HCT116 (cell line): ENCODE data around the gene EXOSC7.

Experiments
- CEBPB ChIP-seq: IDR thresholded peaks from 2 replicates; pipeline ENCODE4 v1.6.1; 2012; ENCODE audit warnings: low read depth
- EGR1 ChIP-seq: IDR thresholded peaks from 2 replicates; pipeline ENCODE4 v1.6.1; 2012; ENCODE audit warnings: low read depth
- ELF1 ChIP-seq: IDR thresholded peaks from 2 replicates; pipeline ENCODE4 v1.6.1; 2012; ENCODE audit warnings: low read depth, borderline replicate concordance
- EZH2 ChIP-seq: fragments of 200-600 bp; sonication (generic); IDR thresholded peaks from 2 replicates; pipeline ENCODE4 v1.6.1; 2017; ENCODE audit warnings: antibody characterized with exemption, mixed run types
- EZH2phosphoT487 ChIP-seq: fragments of 200-600 bp; IDR thresholded peaks from 2 replicates; pipeline ENCODE4 v1.6.1; 2018; ENCODE audit warnings: antibody characterized with exemption, borderline replicate concordance
- JUND ChIP-seq: IDR thresholded peaks from 2 replicates; pipeline ENCODE4 v1.6.1; 2012
- POLR2A ChIP-seq: IDR thresholded peaks from 2 replicates; pipeline ENCODE4 v1.7.0; 2011; ENCODE audit warnings: borderline replicate concordance; ENCODE audit not compliant: insufficient read depth, insufficient read length; ENCODE audit errors: extremely low read depth
- POLR2AphosphoS5 ChIP-seq: IDR thresholded peaks from 2 replicates; pipeline ENCODE4 v1.6.1; 2011; ENCODE audit warnings: mild to moderate bottlenecking, low read depth, low read length, moderate library complexity
- TCF7L2 ChIP-seq: IDR thresholded peaks from 2 replicates; pipeline ENCODE4 v1.7.0; 2011; ENCODE audit warnings: borderline replicate concordance, inconsistent platforms; ENCODE audit not compliant: insufficient read depth, insufficient read length; ENCODE audit errors: extremely low read depth
- ZBTB33 ChIP-seq: IDR thresholded peaks from 2 replicates; pipeline ENCODE4 v1.6.1; 2011; ENCODE audit warnings: mild to moderate bottlenecking, low read length, moderate library complexity; ENCODE audit not compliant: insufficient replicate concordance; ENCODE audit errors: extremely low read depth
- ZNF274 ChIP-seq: fragments of 200-500 bp; sonication (Bioruptor generic); IDR thresholded peaks from 2 replicates; pipeline ENCODE4 v1.6.1; 2014; ENCODE audit warnings: mild to moderate bottlenecking, low read depth, low read length, inconsistent platforms
- TF ChIP-seq, protein P1 (sequence below), 3 experiments: fragments of 200-600 bp in 1 of 3; sonication (generic) in 1 of 3; IDR thresholded peaks in 2 of 3; conservative IDR thresholded peaks in 1 of 3; 2 replicates each; pipeline ENCODE4 v1.5.1; 2012 to 2017; ENCODE audit warnings: low read depth in 2 of 3, low read length in 2 of 3, antibody characterized with exemption in 1 of 3, borderline replicate concordance in 1 of 3, control low read depth in 1 of 3, mild to moderate bottlenecking in 1 of 3, mixed read lengths in 1 of 3, mixed run types in 1 of 3, moderate library complexity in 1 of 3; ENCODE audit not compliant: insufficient read depth in 1 of 3

GRCh38 chr3:44966795-44967278 lies 9.2 kb upstream of the EXOSC7 start:
- TF ChIP-seq, protein P1, sequence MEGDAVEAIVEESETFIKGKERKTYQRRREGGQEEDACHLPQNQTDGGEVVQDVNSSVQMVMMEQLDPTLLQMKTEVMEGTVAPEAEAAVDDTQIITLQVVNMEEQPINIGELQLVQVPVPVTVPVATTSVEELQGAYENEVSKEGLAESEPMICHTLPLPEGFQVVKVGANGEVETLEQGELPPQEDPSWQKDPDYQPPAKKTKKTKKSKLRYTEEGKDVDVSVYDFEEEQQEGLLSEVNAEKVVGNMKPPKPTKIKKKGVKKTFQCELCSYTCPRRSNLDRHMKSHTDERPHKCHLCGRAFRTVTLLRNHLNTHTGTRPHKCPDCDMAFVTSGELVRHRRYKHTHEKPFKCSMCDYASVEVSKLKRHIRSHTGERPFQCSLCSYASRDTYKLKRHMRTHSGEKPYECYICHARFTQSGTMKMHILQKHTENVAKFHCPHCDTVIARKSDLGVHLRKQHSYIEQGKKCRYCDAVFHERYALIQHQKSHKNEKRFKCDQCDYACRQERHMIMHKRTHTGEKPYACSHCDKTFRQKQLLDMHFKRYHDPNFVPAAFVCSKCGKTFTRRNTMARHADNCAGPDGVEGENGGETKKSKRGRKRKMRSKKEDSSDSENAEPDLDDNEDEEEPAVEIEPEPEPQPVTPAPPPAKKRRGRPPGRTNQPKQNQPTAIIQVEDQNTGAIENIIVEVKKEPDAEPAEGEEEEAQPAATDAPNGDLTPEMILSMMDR (IDR thresholded peaks at IDR 0.05 in 2 of 3, conservative IDR thresholded peaks at IDR 0.05 in 1 of 3; ENCODE audit: borderline replicate concordance in 1 of 3, insufficient read depth in 1 of 3, low read depth in 2 of 3, low read length in 2 of 3), result no peak
- no peak for TF ChIP-seq POLR2A
- peak; percentile 95 for TF ChIP-seq JUND
- TF ChIP-seq ZNF274, result no peak
- peak; percentile 35; the same call in 1 of the 2 replicates for TF ChIP-seq ELF1
- no peak for TF ChIP-seq EZH2
- TF ChIP-seq CEBPB, result peak; percentile 43; the same call in 1 of the 2 replicates
- TF ChIP-seq POLR2AphosphoS5, result peak; percentile 47; the same call in 1 of the 2 replicates
- no peak for TF ChIP-seq EZH2phosphoT487
- TF ChIP-seq EGR1, result no peak
- no peak for TF ChIP-seq ZBTB33
- TF ChIP-seq TCF7L2, result no peak
